NCI-H1436 treated with DMSO at 0.1 percent for 48 hours (cell line): ENCODE data around the gene HDHD2.

ENCODE experiments used
- DNase-seq: peaks from one replicate; lab custom pipeline; 2025; lab: John Stamatoyannopoulos, UW

HDHD2 gene

GRCh38 chr18:47062471-47062870, 87.8 kb downstream of the HDHD2 start:
- DNase-seq: no peak
